GM12892 (cell line): ENCODE results near the gene TEX38. TPM values are rescaled to one million over a fixed set of nuclear protein-coding genes. Genes with fewer than 3 reads are reported as not detected.

Experiments used
- DNase-seq: peaks from one replicate; pipeline ENCODE4 v3.0.0; 2011; ENCODE audit not compliant: insufficient read length
- FAIRE-seq: peaks from 2 replicates; lab custom pipeline; 2011; peaks lifted over from hg19 to GRCh38; lab: Jason Lieb, UNC
- POLR2A ChIP-seq: IDR thresholded peaks from 2 replicates; pipeline ENCODE4 v1.6.1; 2011; ENCODE audit warnings: low read depth, low read length, control low read depth
- POLR2AphosphoS5 ChIP-seq: IDR thresholded peaks from 2 replicates; pipeline ENCODE4 v1.6.1; 2011; ENCODE audit warnings: low read depth, low read length, control low read depth
- TAF1 ChIP-seq: IDR thresholded peaks from 2 replicates; pipeline ENCODE4 v1.6.1; 2011; ENCODE audit warnings: low read depth, mild to moderate bottlenecking, control low read depth, low read length, borderline replicate concordance
- polyA plus RNA-seq: library from polyadenylated mRNA; unstranded; fragments of >200 nt; gene quantifications from one replicate; pipeline ENCODE4 v1.2.1, GENCODE V29; 2012; ENCODE audit warnings: missing spikeins, inconsistent platforms; ENCODE audit not compliant: missing spikeins

Gene TEX38
- polyA plus RNA-seq, result not detected

DNA sequence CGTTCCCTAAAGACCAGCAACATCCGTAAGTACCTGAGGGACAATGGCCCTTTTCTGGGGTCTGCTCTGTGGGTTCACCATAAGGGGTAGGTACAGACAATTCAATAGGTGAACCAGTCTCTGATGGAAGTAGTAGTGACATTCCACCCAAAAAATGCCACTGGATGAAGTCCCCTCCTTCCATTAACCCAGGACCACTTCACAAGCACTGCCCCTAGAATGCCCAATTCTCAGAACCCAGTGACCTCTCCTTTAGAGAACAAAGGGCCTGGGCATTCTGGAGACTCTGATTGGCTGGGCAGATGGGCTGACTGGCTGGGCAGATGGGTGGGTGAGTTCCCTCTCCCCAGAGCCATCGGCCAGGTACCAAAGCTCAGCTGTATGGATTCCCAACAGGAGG lies at the start of gene TEX38:
Gene TEX38, plus strand, starts transcription at position 301 of the 400 bp plus-strand sequence. Its CDS starts 81 bp downstream, at position 382.
- no peak for FAIRE-seq
- DNase-seq, result no peak
- TF ChIP-seq POLR2A (no peak), POLR2AphosphoS5 (no peak), TAF1 (no peak)

GRCh38 chr1:46621930-46622329 lies 49.7 kb upstream of the TEX38 start:
- TF ChIP-seq TAF1 (no peak), POLR2A (no peak), POLR2AphosphoS5 (no peak)
- DNase-seq (no peak), FAIRE-seq (no peak)

- TF ChIP-seq TAF1, result no peak
- no peak for DNase-seq
- FAIRE-seq, result no peak
Measured at GRCh38 chr1:46622344-46622743, 49.3 kb upstream of the TEX38 start.

DNA sequence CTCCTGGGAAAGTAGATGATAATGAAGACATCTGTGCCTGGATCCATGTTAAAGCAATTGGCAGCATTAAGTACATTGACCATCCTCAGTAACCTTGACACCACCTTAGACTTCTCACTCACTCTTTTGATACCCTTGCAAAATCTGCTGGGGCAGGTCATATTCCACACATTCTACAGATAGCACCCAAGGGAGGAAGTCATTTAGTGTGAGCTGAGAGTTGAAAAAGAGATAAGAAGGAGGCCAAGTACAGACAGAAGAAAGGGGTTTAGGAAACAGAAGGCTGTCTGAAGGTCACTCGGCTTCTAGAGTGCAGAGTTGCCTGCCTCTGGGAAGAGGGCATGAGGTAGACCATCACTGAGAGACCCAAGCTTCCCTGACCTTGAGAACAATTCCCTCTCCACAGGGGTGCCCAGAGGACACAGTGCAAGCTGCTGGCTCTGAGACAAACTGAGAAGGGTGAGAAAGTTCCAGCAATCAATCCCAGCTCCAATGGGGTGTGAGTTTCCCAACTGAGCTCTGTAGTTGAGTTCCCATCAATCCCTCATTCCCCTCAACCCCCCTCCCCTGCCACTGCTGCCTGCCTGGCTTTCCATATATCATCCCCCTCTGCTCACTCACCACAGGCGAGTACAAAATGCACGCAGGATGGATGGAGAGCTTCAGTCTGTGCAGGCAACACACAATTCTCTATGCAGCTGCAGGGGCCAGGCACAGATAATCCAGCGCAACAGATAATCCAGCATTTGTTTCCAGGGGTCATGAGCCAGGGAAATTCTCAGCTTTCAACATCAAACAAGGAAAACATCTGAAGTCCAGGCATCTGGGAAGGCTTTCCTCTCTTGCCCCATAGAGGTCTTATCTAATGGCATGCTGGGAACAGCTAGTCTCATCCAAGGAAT lies 47.7 kb upstream of the TEX38 start:
- DNase-seq, result no peak

DNA sequence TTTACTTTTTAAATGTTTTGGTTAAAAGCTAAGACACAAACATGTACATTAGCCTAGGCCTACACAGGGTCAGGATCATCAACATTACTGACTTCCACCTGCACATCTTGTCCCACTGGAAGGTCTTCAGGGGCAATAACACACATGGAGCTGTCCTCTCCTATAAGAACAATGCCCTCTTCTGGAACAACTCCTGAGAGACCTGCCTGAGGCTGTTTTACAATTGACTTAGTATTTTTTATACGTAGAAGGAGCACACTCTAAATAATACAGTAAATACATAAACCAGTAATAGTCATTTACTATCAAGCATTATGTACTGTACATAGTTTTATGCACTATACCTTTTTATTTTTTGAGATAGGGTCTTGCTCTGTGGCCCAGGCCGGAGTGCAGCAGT lies 40.9 kb upstream of the TEX38 start:
- no peak for TF ChIP-seq POLR2A
- no peak for TF ChIP-seq TAF1
- TF ChIP-seq POLR2AphosphoS5, result no peak
- FAIRE-seq, result no peak

More for the DNA sequence above, 47.7 kb upstream of the TEX38 start:
- FAIRE-seq, result no peak
- no peak for TF ChIP-seq POLR2A
- TF ChIP-seq TAF1, result no peak
- no peak for TF ChIP-seq POLR2AphosphoS5

GRCh38 chr1:46635205-46635604 lies 36.4 kb upstream of the TEX38 start:
- no peak for FAIRE-seq
- no peak for DNase-seq
- TF ChIP-seq POLR2A (no peak), TAF1 (no peak), POLR2AphosphoS5 (no peak)

More for the DNA sequence above, 40.9 kb upstream of the TEX38 start:
- DNase-seq, result no peak

DNA sequence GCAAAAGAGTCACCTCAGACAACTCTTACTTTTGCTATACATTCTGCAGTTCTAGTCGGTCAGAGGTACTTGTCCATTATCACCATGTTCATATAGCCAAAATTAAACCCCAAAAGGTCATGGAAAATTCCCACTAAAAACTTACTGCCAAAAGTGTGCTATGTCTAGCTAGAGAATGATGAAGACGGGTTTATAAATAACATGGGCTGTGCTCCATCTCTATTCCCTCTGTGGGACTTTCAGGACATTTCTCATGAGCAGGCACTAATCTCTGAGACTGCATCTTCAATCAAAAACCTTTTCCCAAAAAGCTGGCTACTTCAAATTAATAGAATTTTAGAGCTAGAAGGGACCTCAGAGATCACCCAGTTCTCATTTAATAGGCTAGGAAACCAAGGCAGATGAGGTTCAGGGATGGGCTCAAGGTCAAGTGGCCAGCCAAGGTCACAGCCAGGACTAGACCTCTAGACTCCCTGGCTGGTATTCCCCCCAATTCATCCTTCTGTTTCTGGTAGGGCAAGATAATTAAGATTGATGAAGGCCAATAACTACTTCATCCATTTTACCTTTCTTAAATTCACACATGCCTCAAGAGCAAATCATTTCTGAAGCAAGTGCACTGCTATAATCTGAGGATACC lies 34.1 kb upstream of the TEX38 start:
- TF ChIP-seq TAF1, result no peak
- no peak for TF ChIP-seq POLR2AphosphoS5
- no peak for TF ChIP-seq POLR2A
- DNase-seq (no peak), FAIRE-seq (no peak)

GRCh38 chr1:46638921-46639320 lies 32.7 kb upstream of the TEX38 start:
- FAIRE-seq (no peak), DNase-seq (no peak)
- TF ChIP-seq TAF1 (no peak), POLR2A (no peak), POLR2AphosphoS5 (no peak)

DNA sequence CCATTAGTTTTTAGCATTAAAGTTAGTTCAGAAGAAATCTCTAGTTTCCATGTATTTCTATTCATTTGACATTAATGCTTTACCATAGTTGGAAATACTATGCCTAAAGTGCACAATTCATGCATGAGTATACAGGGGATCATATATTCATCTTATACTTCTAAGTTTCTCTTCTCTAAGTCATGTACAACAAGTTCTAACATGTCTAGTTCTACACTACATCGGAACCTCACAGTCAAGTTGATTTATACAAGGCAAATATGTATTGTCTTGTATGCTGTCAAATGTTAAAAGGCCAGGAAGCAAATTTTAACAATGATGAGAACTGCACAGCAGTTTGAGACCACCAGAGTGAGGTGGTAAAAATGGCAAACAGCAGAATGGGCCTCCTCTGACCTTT lies 32.1 kb upstream of the TEX38 start:
- FAIRE-seq, result no peak
- DNase-seq, result no peak
- TF ChIP-seq POLR2AphosphoS5 (no peak), TAF1 (no peak), POLR2A (no peak)

DNA sequence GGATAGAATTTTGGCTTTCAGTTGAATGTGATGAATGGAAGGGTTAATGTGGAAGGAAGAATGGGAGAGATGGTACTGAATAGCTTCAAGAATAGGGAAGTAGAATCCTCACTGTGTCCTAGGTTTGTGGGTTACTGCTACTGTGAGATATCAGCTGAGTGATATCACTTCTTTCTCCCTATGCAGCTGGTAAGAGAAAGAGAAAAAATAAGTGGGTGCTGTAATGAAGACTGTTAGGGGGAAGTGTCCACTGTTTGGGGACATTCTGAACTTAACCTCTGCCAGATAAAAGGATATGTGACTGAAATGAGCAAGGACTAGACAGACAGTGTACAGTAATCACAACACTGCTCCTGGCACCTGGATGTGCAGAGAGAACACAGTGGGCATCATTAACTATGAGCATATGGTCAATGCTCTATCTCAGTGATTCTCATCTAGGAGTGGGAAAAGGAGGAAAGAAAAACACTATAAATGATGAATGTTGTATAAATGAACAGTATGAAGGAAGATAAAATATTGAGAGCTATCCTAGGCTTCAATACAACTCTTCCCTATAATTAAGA lies 29.5 kb upstream of the TEX38 start:
- DNase-seq, result no peak
- TF ChIP-seq POLR2A, result no peak
- TF ChIP-seq TAF1, result no peak
- no peak for TF ChIP-seq POLR2AphosphoS5

DNA sequence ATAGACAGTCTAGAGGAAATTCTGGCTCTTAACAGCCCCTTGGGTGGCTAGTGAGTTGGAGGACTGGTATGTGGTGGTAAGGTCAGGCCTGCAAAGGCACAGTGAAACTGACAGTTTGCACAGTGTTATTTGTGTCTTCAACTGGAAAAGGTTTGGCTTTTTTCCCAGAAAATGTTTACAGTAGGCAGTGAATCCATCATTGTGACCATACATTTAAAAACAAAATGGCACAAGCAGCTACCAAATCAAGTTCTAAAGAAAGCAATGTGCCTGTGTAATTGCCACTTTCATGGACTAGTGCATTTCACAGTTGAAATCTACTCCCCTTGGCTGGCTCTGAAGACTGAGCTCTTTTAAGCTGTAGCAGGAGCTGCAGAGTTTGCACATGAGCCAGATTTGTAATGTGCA lies 28.3 kb upstream of the TEX38 start:
- DNase-seq (no peak), FAIRE-seq (no peak)
- TF ChIP-seq POLR2AphosphoS5 (no peak), TAF1 (no peak), POLR2A (no peak)

More for the DNA sequence above, 29.5 kb upstream of the TEX38 start:
- FAIRE-seq, result no peak
